Measurements from ENCODE around the gene PCDHB11. TPM values are rescaled to one million over a fixed set of nuclear protein-coding genes. Genes with fewer than 3 reads are reported as not detected.
A peak's percentile ranks its signal among the peaks of the same experiment; 100 is the strongest.
"Not testable (repeated sequence)": the region's sequence is repeated elsewhere in the genome, so short reads cannot be mapped to it uniquely, and the experiment has no call there.

PCDHB11 gene
- total and polyA plus RNA-seq, 12 donors = 0.12 to 7.1 (median 2.0) TPM

DNA sequence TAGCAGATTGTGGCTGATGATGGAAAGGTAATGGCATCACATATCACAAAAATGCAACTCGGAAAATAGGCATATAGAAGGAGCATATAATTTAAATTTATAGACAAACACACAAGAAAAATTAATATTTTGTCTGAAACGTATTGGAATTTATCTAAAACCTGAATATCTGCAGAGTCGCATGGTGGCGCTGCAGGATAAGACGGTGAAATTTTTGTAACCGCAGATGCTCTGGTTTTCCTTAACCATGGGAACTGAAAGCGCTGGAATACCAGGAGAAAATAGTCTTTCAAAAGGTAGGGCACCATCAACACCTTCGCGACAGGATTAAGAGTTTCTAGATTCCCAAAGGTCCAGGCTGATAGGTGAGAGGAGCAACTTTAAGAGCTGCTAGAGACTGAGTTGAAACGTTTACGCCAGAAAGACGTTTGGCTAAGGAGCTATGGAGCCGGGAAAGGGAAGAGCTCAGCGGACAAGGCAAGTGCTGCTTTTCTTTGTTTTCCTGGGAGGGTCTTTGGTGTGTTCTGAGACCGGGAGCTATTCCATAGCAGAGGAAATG is 34.8 kb downstream of the PCDHB11 start:
- H3K9me3 ChIP-seq (replicated peaks in 1 of 3) = peaks cover 0 to 52% (median 5%) of the 10 kb centered on the region in 3 donors
- DNase-seq = no peak
- no peak overlapping the region for H3K27ac ChIP-seq
- TF ChIP-seq, protein P1, sequence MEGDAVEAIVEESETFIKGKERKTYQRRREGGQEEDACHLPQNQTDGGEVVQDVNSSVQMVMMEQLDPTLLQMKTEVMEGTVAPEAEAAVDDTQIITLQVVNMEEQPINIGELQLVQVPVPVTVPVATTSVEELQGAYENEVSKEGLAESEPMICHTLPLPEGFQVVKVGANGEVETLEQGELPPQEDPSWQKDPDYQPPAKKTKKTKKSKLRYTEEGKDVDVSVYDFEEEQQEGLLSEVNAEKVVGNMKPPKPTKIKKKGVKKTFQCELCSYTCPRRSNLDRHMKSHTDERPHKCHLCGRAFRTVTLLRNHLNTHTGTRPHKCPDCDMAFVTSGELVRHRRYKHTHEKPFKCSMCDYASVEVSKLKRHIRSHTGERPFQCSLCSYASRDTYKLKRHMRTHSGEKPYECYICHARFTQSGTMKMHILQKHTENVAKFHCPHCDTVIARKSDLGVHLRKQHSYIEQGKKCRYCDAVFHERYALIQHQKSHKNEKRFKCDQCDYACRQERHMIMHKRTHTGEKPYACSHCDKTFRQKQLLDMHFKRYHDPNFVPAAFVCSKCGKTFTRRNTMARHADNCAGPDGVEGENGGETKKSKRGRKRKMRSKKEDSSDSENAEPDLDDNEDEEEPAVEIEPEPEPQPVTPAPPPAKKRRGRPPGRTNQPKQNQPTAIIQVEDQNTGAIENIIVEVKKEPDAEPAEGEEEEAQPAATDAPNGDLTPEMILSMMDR (IDR thresholded peaks at IDR 0.05) = peak in 2 of 6 experiments; percentile 22 to 28
- no peak for TF ChIP-seq POLR2A (IDR thresholded peaks at IDR 0.05)
- H3K27me3 ChIP-seq = no peaks in the 10 kb centered on the region
- peak overlapping the region in 1 of 4 donors; percentile 20 for H3K4me3 ChIP-seq
- H3K36me3 ChIP-seq (replicated peaks in 1 of 2) = no peaks in the 10 kb centered on the region
- 4 to 6% (median 6%) methylated on average over 15 of the region's 15 CpGs for WGBS, 4 donors
- intact Hi-C loops (cut with DNase I) = no loop called here
- H3K4me1 ChIP-seq (replicated peaks in 1 of 2) = no peaks in the 10 kb centered on the region

- H3K4me1 ChIP-seq (replicated peaks in 1 of 2); H3K27me3 ChIP-seq; DNase-seq; intact Hi-C loops (cut with DNase I); H3K4me3 ChIP-seq; H3K36me3 ChIP-seq (replicated peaks in 1 of 2); H3K27ac ChIP-seq: not testable (repeated sequence)
- 20 to 24% (median 21%) methylated on average over 13 to 40 of the region's 40 CpGs; no CpG with 5 or more reads in 1 of the 4 donors for WGBS, 4 donors
- peaks cover 0 to 54% (median 5%) of the 10 kb centered on the region in 3 donors for H3K9me3 ChIP-seq (replicated peaks in 1 of 3)
Measured at GRCh38 chr5:141235922-141236321, 36.5 kb downstream of the PCDHB11 start.

- no peak for DNase-seq
- Histone ChIP-seq H3K27ac (no peak overlapping the region), H3K4me1 (replicated peaks in 1 of 2) (no peaks in the 10 kb centered on the region), H3K4me3 (no peak overlapping the region), H3K27me3 (no peaks in the 10 kb centered on the region), H3K36me3 (replicated peaks in 1 of 2) (no peaks in the 10 kb centered on the region), H3K9me3 (replicated peaks in 1 of 3) (peaks cover 0 to 60% (median 5%) of the 10 kb centered on the region in 3 donors)
- no peak for TF ChIP-seq POLR2A (IDR thresholded peaks at IDR 0.05)
- TF ChIP-seq, protein P1 (IDR thresholded peaks at IDR 0.05) = no peak
- 13 to 25% (median 18%) methylated on average over 21 to 32 of the region's 32 CpGs for WGBS, 4 donors
- intact Hi-C loops (cut with DNase I) = no loop called here
Measured at GRCh38 chr5:141236516-141237313, 37.3 kb downstream of the PCDHB11 start.

- intact Hi-C loops (cut with DNase I) = no loop called here
- Histone ChIP-seq H3K4me3 (no peak overlapping the region), H3K36me3 (replicated peaks in 1 of 2) (no peaks in the 10 kb centered on the region), H3K9me3 (replicated peaks in 1 of 3) (peaks cover 0 to 48% (median 10%) of the 10 kb centered on the region in 3 donors), H3K27ac (no peak overlapping the region), H3K4me1 (replicated peaks in 1 of 2) (no peaks in the 10 kb centered on the region), H3K27me3 (no peaks in the 10 kb centered on the region)
- 18 to 26% (median 21%) methylated on average over 12 to 43 of the region's 43 CpGs for WGBS, 4 donors
- TF ChIP-seq, protein P1 (IDR thresholded peaks at IDR 0.05) = no peak
- TF ChIP-seq POLR2A (IDR thresholded peaks at IDR 0.05) = no peak
- DNase-seq = no peak
Measured at GRCh38 chr5:141241496-141241895, 42.1 kb downstream of the PCDHB11 start.
